HUES6 (cell line): ENCODE measurements around the gene STAT5A.
"Not testable (repeated sequence)": the region's sequence is repeated elsewhere in the genome, so short reads cannot be mapped to it uniquely, and the experiment has no call there.

Experiments
- H3K27ac ChIP-seq: 2 replicates; pipeline ENCODE4 v1.7.0; 2013; ENCODE audit warnings: low read depth, mild to moderate bottlenecking, low read length, inconsistent platforms
- H3K27me3 ChIP-seq: 2 replicates; pipeline ENCODE4 v1.6.1; 2013; ENCODE audit warnings: low read length; ENCODE audit not compliant: control insufficient read depth, insufficient read depth
- H3K36me3 ChIP-seq: 2 replicates; pipeline ENCODE4 v1.6.1; 2013; ENCODE audit warnings: low read length; ENCODE audit not compliant: control insufficient read depth, insufficient read depth
- H3K4me1 ChIP-seq: 2 replicates; pipeline ENCODE4 v1.6.1; 2013; ENCODE audit warnings: low read length; ENCODE audit not compliant: control insufficient read depth, insufficient read depth
- H3K4me3 ChIP-seq: 2 replicates; pipeline ENCODE4 v1.5.1; 2013; ENCODE audit warnings: low read depth, low read length
- H3K9ac ChIP-seq: one replicate; pipeline ENCODE4 v1.6.1; 2013; ENCODE audit warnings: mild to moderate bottlenecking, low read length
- H3K9me3 ChIP-seq: 2 replicates; pipeline ENCODE4 v1.6.1; 2013; ENCODE audit warnings: low read depth, low read length; ENCODE audit not compliant: control insufficient read depth, insufficient read depth

The STAT5A gene

DNA sequence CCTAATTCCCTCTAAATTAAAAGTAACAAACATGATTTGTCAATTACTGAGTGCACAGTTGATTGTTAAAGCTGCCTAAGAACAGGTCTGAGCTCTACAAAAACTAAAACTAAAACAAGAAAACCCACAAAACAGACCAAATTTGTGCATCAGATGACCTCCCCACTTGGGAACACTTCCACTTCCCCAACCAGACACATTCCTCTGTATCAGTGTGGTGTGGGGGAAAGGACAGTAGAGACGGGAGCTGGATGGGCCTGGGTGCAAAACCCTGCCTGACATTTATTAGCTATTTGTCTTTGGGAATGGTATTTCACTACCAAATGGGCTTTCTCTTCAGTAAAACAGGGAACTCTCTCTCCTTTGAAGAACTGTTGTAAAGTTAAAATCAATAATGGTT lies 70.1 kb downstream of the STAT5A start:
- Histone ChIP-seq H3K9me3 (no peaks in the 10 kb centered on the region), H3K36me3 (no peaks in the 10 kb centered on the region), H3K27me3 (no peaks in the 10 kb centered on the region), H3K4me3 (no peak overlapping the region), H3K4me1 (peaks cover 28% of the 10 kb centered on the region), H3K27ac (no peak overlapping the region), H3K9ac (no peak overlapping the region)

DNA sequence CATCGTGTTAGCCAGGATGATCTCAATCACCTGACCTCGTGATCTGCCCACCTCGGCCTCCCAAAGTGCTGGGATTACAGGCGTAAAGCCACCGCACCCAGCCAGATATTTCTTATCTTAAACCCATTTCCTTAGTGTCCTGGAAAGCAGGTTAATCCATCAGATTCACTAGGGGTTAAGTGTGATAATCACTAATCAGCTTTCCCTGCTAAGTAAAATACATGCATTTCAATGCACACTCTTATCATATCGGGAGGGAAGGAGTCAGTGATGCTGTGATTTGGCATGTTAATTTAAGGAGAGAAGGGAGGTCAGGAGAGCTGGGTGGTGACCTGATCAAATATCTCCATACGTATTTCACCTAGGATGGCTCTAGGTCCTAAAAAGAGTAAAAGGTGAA lies 70.8 kb downstream of the STAT5A start:
- Histone ChIP-seq H3K9me3 (no peaks in the 10 kb centered on the region), H3K27ac (no peak overlapping the region), H3K4me1 (peaks cover 33% of the 10 kb centered on the region), H3K4me3 (no peak overlapping the region), H3K9ac (no peak overlapping the region), H3K36me3 (no peaks in the 10 kb centered on the region), H3K27me3 (no peaks in the 10 kb centered on the region)

DNA sequence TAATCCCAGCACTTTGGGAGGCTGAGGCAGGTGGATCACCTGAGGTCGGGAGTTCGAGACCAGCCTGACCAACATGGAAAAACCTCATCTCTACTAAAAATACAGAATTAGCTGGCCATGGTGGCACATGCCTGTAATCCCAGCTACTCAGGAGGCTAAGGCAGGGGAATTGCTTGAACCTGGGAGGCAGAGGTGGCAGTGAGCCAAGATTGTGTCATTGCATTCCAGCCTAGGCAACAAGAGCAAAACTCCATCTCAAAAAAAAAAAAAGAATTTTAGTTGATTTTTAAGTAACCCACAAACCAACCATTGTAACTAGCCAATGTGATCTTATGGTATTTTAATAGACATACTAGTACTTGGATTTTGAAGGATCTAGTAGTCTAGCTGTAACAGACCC lies 72.1 kb downstream of the STAT5A start:
- not testable (repeated sequence) for H3K9me3 ChIP-seq, H3K4me3 ChIP-seq, H3K27me3 ChIP-seq, H3K9ac ChIP-seq, H3K27ac ChIP-seq, H3K36me3 ChIP-seq
- H3K4me1 ChIP-seq = peaks cover 33% of the 10 kb centered on the region
